Mononuclear cell (primary cell): ENCODE data around the gene LIPJ. TPM values are rescaled to one million over a fixed set of nuclear protein-coding genes. Genes with fewer than 3 reads are reported as not detected.

Experiments
- H3K27me3 ChIP-seq: 2 replicates; pipeline ENCODE4 v1.6.0; 2011; ENCODE audit warnings: low read length, control low read depth; ENCODE audit not compliant: insufficient read depth
- H3K4me1 ChIP-seq: 2 replicates; pipeline ENCODE4 v1.5.1; 2011; ENCODE audit warnings: mild to moderate bottlenecking, low read length, control low read depth; ENCODE audit not compliant: insufficient read depth
- H3K4me3 ChIP-seq: 2 replicates; pipeline ENCODE4 v1.5.1; 2011; ENCODE audit warnings: mild to moderate bottlenecking, low read length, moderate library complexity
- H3K9me3 ChIP-seq: 2 replicates; pipeline ENCODE4 v1.5.1; 2011; ENCODE audit warnings: low read depth, mild to moderate bottlenecking, control low read depth, low read length
- total RNA-seq: library from RNA; depleted of rRNA; stranded (reverse); fragments of >200 nt; gene quantifications from one replicate; pipeline ENCODE4 v1.2.3, GENCODE V29; 2012

The LIPJ gene
- not detected for total RNA-seq

- no peak within 1 kb of the TSS for H3K4me3 ChIP-seq
- H3K9me3 ChIP-seq = no peaks in the 10 kb centered on the region
- peaks cover 6% of the 10 kb centered on the region for H3K4me1 ChIP-seq
- no peaks in the 10 kb centered on the region for H3K27me3 ChIP-seq
Measured at GRCh38 chr10:88586462-88586861, at the start of gene LIPJ. TSS of gene LIPJ (plus strand) at chr10:88586762. CDS start at chr10:88590688, 3,926 bp downstream.

- Histone ChIP-seq H3K4me3 (no peak overlapping the region), H3K9me3 (no peaks in the 10 kb centered on the region), H3K4me1 (no peaks in the 10 kb centered on the region), H3K27me3 (no peaks in the 10 kb centered on the region)
Measured at GRCh38 chr10:88537322-88537721, 49.2 kb upstream of the LIPJ start.

- H3K27me3 ChIP-seq = no peaks in the 10 kb centered on the region
- no peaks in the 10 kb centered on the region for H3K9me3 ChIP-seq
- H3K4me1 ChIP-seq = no peaks in the 10 kb centered on the region
- no peak overlapping the region for H3K4me3 ChIP-seq
Measured at GRCh38 chr10:88538048-88538447, 48.5 kb upstream of the LIPJ start.

- Histone ChIP-seq H3K9me3 (no peaks in the 10 kb centered on the region), H3K4me1 (no peaks in the 10 kb centered on the region), H3K27me3 (no peaks in the 10 kb centered on the region), H3K4me3 (no peak overlapping the region)
Measured at GRCh38 chr10:88540351-88540750, 46.2 kb upstream of the LIPJ start.

GRCh38 chr10:88541116-88541626 is 45.4 kb upstream of the LIPJ start:
- H3K9me3 ChIP-seq = no peaks in the 10 kb centered on the region
- H3K27me3 ChIP-seq = no peaks in the 10 kb centered on the region
- H3K4me1 ChIP-seq = no peaks in the 10 kb centered on the region
- no peak overlapping the region for H3K4me3 ChIP-seq

- Histone ChIP-seq H3K27me3 (no peaks in the 10 kb centered on the region), H3K4me1 (no peaks in the 10 kb centered on the region), H3K9me3 (no peaks in the 10 kb centered on the region), H3K4me3 (no peak overlapping the region)
Measured at GRCh38 chr10:88542522-88542921, 44.0 kb upstream of the LIPJ start.

- H3K9me3 ChIP-seq = no peaks in the 10 kb centered on the region
- H3K27me3 ChIP-seq = no peaks in the 10 kb centered on the region
- H3K4me3 ChIP-seq = no peak overlapping the region
- no peaks in the 10 kb centered on the region for H3K4me1 ChIP-seq
Measured at GRCh38 chr10:88544140-88544870, 42.3 kb upstream of the LIPJ start.

- H3K27me3 ChIP-seq = no peaks in the 10 kb centered on the region
- no peaks in the 10 kb centered on the region for H3K9me3 ChIP-seq
- H3K4me1 ChIP-seq = no peaks in the 10 kb centered on the region
- no peak overlapping the region for H3K4me3 ChIP-seq
Measured at GRCh38 chr10:88545359-88545758, 41.2 kb upstream of the LIPJ start.

GRCh38 chr10:88546497-88546896 is 40.1 kb upstream of the LIPJ start:
- no peaks in the 10 kb centered on the region for H3K4me1 ChIP-seq
- no peaks in the 10 kb centered on the region for H3K9me3 ChIP-seq
- H3K27me3 ChIP-seq = no peaks in the 10 kb centered on the region
- no peak overlapping the region for H3K4me3 ChIP-seq

- Histone ChIP-seq H3K4me1 (no peaks in the 10 kb centered on the region), H3K27me3 (no peaks in the 10 kb centered on the region), H3K4me3 (no peak overlapping the region), H3K9me3 (no peaks in the 10 kb centered on the region)
Measured at GRCh38 chr10:88551246-88551645, 35.3 kb upstream of the LIPJ start.

GRCh38 chr10:88553116-88553752 is 33.3 kb upstream of the LIPJ start:
- Histone ChIP-seq H3K4me1 (no peaks in the 10 kb centered on the region), H3K9me3 (no peaks in the 10 kb centered on the region), H3K27me3 (no peaks in the 10 kb centered on the region), H3K4me3 (no peak overlapping the region)

- Histone ChIP-seq H3K9me3 (no peaks in the 10 kb centered on the region), H3K4me3 (no peak overlapping the region), H3K27me3 (no peaks in the 10 kb centered on the region), H3K4me1 (no peaks in the 10 kb centered on the region)
Measured at GRCh38 chr10:88555190-88555908, 31.2 kb upstream of the LIPJ start.

GRCh38 chr10:88557256-88557655 is 29.3 kb upstream of the LIPJ start:
- H3K4me3 ChIP-seq = no peak overlapping the region
- H3K4me1 ChIP-seq = no peaks in the 10 kb centered on the region
- H3K27me3 ChIP-seq = no peaks in the 10 kb centered on the region
- H3K9me3 ChIP-seq = no peaks in the 10 kb centered on the region

GRCh38 chr10:88557658-88558057 is 28.9 kb upstream of the LIPJ start:
- Histone ChIP-seq H3K27me3 (no peaks in the 10 kb centered on the region), H3K4me1 (no peaks in the 10 kb centered on the region), H3K9me3 (no peaks in the 10 kb centered on the region), H3K4me3 (no peak overlapping the region)

- no peaks in the 10 kb centered on the region for H3K4me1 ChIP-seq
- H3K27me3 ChIP-seq = no peaks in the 10 kb centered on the region
- no peaks in the 10 kb centered on the region for H3K9me3 ChIP-seq
- H3K4me3 ChIP-seq = no peak overlapping the region
Measured at GRCh38 chr10:88562152-88562551, 24.4 kb upstream of the LIPJ start.
